Hepatocyte (in vitro differentiated cells): ENCODE measurements around the gene PSMD1. TPM values are rescaled to one million over a fixed set of nuclear protein-coding genes. Genes with fewer than 3 reads are reported as not detected.
"Not testable (repeated sequence)": the region's sequence is repeated elsewhere in the genome, so short reads cannot be mapped to it uniquely, and the experiment has no call there.

Experiments used
- DNase-seq: peaks from one replicate; pipeline ENCODE4 v3.0.0-alpha.2; 2016; ENCODE audit warnings: low spot score
- H2AFZ ChIP-seq: fragments of 200-600 bp; sonication (generic); 2 replicates; pipeline ENCODE4 v1.6.0; 2016; ENCODE audit warnings: antibody characterized with exemption, mild to moderate bottlenecking
- H3K27ac ChIP-seq: fragments of 200-600 bp; sonication (generic); 2 replicates; pipeline ENCODE4 v1.5.1; 2016; ENCODE audit warnings: mild to moderate bottlenecking
- H3K27me3 ChIP-seq: fragments of 200-600 bp; sonication (generic); 2 replicates; pipeline ENCODE4 v1.6.1; 2016
- H3K36me3 ChIP-seq: fragments of 200-600 bp; sonication (generic); replicated peaks from 2 replicates; pipeline ENCODE4 v1.5.1; 2016; ENCODE audit warnings: low read depth; ENCODE audit not compliant: insufficient read depth
- H3K4me1 ChIP-seq: fragments of 200-600 bp; sonication (generic); 2 replicates; pipeline ENCODE4 v1.5.1; 2016; ENCODE audit warnings: mild to moderate bottlenecking, moderate library complexity; ENCODE audit not compliant: insufficient read depth
- H3K4me2 ChIP-seq: fragments of 200-600 bp; sonication (generic); 2 replicates; pipeline ENCODE4 v1.6.0; 2016
- H3K4me3 ChIP-seq: fragments of 200-600 bp; sonication (generic); 2 replicates; pipeline ENCODE4 v1.5.1; 2016; ENCODE audit warnings: mild to moderate bottlenecking
- H3K79me2 ChIP-seq: fragments of 200-600 bp; sonication (generic); 2 replicates; pipeline ENCODE4 v1.6.0; 2017; ENCODE audit warnings: mild to moderate bottlenecking
- H3K9me2 ChIP-seq: fragments of 200-600 bp; sonication (generic); replicated peaks from 2 replicates; pipeline ENCODE4 v1.6.0; 2017; ENCODE audit warnings: mild to moderate bottlenecking; ENCODE audit not compliant: insufficient read depth
- H3K9me3 ChIP-seq: fragments of 200-600 bp; sonication (generic); 2 replicates; pipeline ENCODE4 v1.5.1; 2016; ENCODE audit warnings: low read depth, mild to moderate bottlenecking
- H4K20me1 ChIP-seq: fragments of 200-600 bp; sonication (generic); 2 replicates; pipeline ENCODE4 v1.6.0; 2016; ENCODE audit warnings: mild to moderate bottlenecking; ENCODE audit not compliant: insufficient read depth, poor library complexity, severe bottlenecking
- CTCF ChIP-seq: fragments of 200-600 bp; sonication (generic); IDR thresholded peaks from 2 replicates; pipeline ENCODE4 v1.5.1; 2016; ENCODE audit warnings: antibody characterized with exemption, mild to moderate bottlenecking; ENCODE audit not compliant: poor library complexity
- EZH2 ChIP-seq: fragments of 200-600 bp; sonication (generic); IDR thresholded peaks from 2 replicates; pipeline ENCODE4 v1.6.1; 2016; ENCODE audit warnings: antibody characterized with exemption, mild to moderate bottlenecking, borderline replicate concordance
- EZH2phosphoT487 ChIP-seq: fragments of 200-600 bp; sonication (generic); IDR thresholded peaks from one replicate; pipeline ENCODE4 v1.6.1; 2018; ENCODE audit warnings: antibody characterized with exemption, mild to moderate bottlenecking, low read depth, moderate library complexity; ENCODE audit not compliant: unreplicated experiment, severe bottlenecking
- WGBS: methylation state at CpG from one replicate; pipeline ENCODE4 v1.1.6; 2016; ENCODE audit warnings: low lambda C conversion rate; ENCODE audit errors: missing lambda C conversion rate; 5-methylcytosine and 5-hydroxymethylcytosine counted together
- polyA plus RNA-seq: library from polyadenylated mRNA; unstranded; fragments of >200 nt; fragmentation: Nextera tagmentation; extraction: Ambion mirVana; gene quantifications from 2 replicates; pipeline ENCODE4 v1.2.1, GENCODE V29; 2016
- total RNA-seq: library from RNA; depleted of rRNA; stranded (reverse); fragments of >200 nt; gene quantifications from 2 replicates; pipeline ENCODE4 v1.2.3, GENCODE V29; 2014

The PSMD1 gene
- total and polyA plus RNA-seq, 2 experiments from 2014 or later = 92.9 to 106 TPM

GRCh38 chr2:231134910-231135655 is 78.4 kb downstream of the PSMD1 start:
- no peak for DNase-seq
- Histone ChIP-seq H3K9me2 (no peaks in the 10 kb centered on the region), H4K20me1 (no peaks in the 10 kb centered on the region), H3K9me3 (no peaks in the 10 kb centered on the region), H3K36me3 (no peaks in the 10 kb centered on the region), H3K4me3 (no peak overlapping the region), H3K27ac (no peak overlapping the region), H3K4me1 (peaks cover 23% of the 10 kb centered on the region), H2AFZ (no peak overlapping the region), H3K4me2 (no peak overlapping the region), H3K27me3 (no peaks in the 10 kb centered on the region), H3K79me2 (peaks cover 13% of the 10 kb centered on the region)
- 95% methylated on average over 1 of the region's 1 CpG for WGBS
- TF ChIP-seq EZH2 (no peak), CTCF (no peak), EZH2phosphoT487 (no peak)

DNA sequence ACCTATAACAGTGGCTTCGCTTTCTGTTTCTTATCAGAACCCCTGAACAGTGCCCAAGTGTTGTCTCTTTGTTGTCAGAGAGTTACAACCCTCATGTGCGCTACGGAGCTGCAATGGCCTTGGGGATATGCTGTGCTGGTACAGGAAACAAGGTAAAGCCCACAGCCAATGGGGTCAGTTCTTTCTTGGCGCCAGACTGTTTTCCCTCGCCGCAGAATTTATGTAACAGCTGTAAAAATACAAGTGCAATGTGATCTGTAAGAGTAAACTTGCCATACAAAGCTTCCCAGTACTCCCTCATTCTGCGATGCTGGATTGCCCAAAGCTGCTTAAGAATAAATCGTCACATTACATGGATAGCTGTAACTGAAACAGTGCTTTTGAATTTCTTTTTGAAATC is 82.0 kb downstream of the PSMD1 start:
- 80% methylated on average over 8 of the region's 8 CpGs for WGBS
- no peaks in the 10 kb centered on the region for H4K20me1 ChIP-seq
- no peak for DNase-seq
- no peak overlapping the region for H2AFZ ChIP-seq
- no peaks in the 10 kb centered on the region for H3K27me3 ChIP-seq
- H3K9me2 ChIP-seq = no peaks in the 10 kb centered on the region
- peaks cover 4% of the 10 kb centered on the region for H3K79me2 ChIP-seq
- H3K36me3 ChIP-seq = no peaks in the 10 kb centered on the region
- TF ChIP-seq CTCF (no peak), EZH2 (no peak), EZH2phosphoT487 (no peak)
- no peak overlapping the region for H3K4me3 ChIP-seq
- H3K27ac ChIP-seq = no peak overlapping the region
- H3K4me1 ChIP-seq = no peaks in the 10 kb centered on the region
- no peaks in the 10 kb centered on the region for H3K9me3 ChIP-seq
- no peak overlapping the region for H3K4me2 ChIP-seq

DNA sequence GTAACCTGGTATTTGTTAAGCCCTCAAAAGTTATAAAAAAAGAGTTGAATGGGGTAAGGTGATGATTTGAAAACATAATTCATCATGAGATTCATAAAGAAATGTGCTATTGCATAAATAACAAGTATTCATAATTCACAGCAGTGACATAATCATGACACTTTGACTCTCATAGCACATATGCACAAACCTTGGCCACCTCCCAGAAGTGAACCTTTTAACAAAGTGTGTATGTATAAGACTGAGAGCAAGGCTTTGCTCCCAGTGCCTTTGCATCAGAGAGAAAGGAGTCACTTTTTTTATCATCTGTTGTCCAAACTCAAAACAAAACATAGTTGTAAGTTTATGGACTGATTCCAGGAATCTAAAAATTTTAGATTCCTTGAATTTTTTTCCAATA is 83.1 kb downstream of the PSMD1 start:
- H3K4me3 ChIP-seq = no peak overlapping the region
- no peaks in the 10 kb centered on the region for H3K9me2 ChIP-seq
- no peaks in the 10 kb centered on the region for H3K36me3 ChIP-seq
- H3K4me1 ChIP-seq = no peaks in the 10 kb centered on the region
- H3K4me2 ChIP-seq = no peak overlapping the region
- no peaks in the 10 kb centered on the region for H3K27me3 ChIP-seq
- H4K20me1 ChIP-seq = no peaks in the 10 kb centered on the region
- H3K9me3 ChIP-seq = no peaks in the 10 kb centered on the region
- peaks cover 7% of the 10 kb centered on the region for H3K79me2 ChIP-seq
- H2AFZ ChIP-seq = no peak overlapping the region
- TF ChIP-seq EZH2phosphoT487 = no peak
- TF ChIP-seq EZH2 = no peak
- DNase-seq = no peak
- no peak overlapping the region for H3K27ac ChIP-seq

GRCh38 chr2:231140808-231141207 is 84.1 kb downstream of the PSMD1 start:
- H3K9me2 ChIP-seq, H3K79me2 ChIP-seq, H3K27ac ChIP-seq, DNase-seq, H3K27me3 ChIP-seq, H3K36me3 ChIP-seq, H2AFZ ChIP-seq, H3K4me3 ChIP-seq, H3K4me1 ChIP-seq, H4K20me1 ChIP-seq, H3K4me2 ChIP-seq, H3K9me3 ChIP-seq: not testable (repeated sequence)
- WGBS = 98% methylated on average over 8 of the region's 8 CpGs
